ENCODE measurements around the gene ANXA2.

The ANXA2 gene

DNA sequence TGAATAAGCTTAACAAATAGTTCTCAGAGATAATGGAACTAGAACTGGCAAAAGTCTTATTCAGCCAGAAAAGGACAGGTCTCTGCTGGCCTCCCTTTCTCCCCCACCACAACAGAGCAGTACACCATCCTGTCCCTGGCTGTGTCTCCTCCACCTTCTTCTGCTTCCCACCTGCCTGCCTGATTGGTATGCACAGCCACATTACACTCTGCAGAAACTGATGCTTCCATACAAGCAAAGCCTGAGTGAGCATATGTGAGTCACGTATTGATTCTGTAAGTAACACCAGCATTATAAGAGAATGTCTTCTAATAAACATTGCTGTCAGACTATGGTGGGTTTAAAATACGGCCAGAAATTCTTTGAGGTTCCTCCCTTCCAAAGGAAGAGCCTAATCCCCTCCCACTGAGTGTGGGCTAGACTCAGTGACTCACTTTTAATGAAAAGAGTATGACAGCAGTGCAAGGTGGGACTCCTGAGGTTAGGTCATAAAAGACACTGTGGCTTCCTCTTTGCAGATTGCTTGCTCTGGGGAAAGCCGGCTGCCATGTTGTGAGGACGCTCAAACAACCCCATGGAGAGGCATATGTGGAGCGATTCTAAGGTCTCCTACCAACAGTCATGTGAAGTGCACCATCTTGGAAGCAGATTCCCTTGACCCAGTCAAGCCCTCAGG lies 44.4 kb downstream of the ANXA2 start:
- H3K27ac Mint-ChIP-seq = peak overlapping the region in 1 of 3 experiments; percentile 11
- no peaks in the 10 kb centered on the region for H3K27me3 Mint-ChIP-seq (ENCODE audit: low read depth)
- peaks cover 38% of the 10 kb centered on the region for H3K4me1 Mint-ChIP-seq
- H3K4me3 Mint-ChIP-seq = no peak overlapping the region
- no peaks in the 10 kb centered on the region for H3K9me3 Mint-ChIP-seq
- peaks cover 86% of the 10 kb centered on the region for H3K36me3 Mint-ChIP-seq (ENCODE audit: low read depth)
- TF ChIP-seq, protein P1, sequence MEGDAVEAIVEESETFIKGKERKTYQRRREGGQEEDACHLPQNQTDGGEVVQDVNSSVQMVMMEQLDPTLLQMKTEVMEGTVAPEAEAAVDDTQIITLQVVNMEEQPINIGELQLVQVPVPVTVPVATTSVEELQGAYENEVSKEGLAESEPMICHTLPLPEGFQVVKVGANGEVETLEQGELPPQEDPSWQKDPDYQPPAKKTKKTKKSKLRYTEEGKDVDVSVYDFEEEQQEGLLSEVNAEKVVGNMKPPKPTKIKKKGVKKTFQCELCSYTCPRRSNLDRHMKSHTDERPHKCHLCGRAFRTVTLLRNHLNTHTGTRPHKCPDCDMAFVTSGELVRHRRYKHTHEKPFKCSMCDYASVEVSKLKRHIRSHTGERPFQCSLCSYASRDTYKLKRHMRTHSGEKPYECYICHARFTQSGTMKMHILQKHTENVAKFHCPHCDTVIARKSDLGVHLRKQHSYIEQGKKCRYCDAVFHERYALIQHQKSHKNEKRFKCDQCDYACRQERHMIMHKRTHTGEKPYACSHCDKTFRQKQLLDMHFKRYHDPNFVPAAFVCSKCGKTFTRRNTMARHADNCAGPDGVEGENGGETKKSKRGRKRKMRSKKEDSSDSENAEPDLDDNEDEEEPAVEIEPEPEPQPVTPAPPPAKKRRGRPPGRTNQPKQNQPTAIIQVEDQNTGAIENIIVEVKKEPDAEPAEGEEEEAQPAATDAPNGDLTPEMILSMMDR (IDR thresholded peaks at IDR 0.05; ENCODE audit: unreplicated experiment in 3 of 3) = no peak

DNA sequence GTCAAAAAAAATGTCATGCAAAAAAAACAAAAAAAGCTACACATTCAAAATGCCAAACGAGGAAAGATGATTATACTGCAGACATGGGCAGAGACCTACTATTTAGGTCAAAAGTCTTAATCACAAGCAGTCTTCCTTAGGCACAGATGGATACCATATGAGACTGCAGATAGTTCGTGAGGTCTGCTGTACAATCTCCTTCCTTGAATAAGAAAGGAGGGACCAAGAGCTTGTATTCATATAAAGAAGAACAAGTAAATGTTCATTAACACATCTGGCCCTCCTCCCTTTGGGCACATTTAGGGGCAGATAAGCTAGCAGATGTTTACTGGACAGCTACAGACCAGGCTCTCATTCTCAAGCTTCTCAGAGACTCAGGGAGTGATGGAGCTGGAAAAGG lies 45.3 kb downstream of the ANXA2 start:
- Mint-ChIP-seq H3K27ac (peak overlapping the region in 2 of 3 experiments; percentile 8 to 42), H3K4me1 (peaks cover 37% of the 10 kb centered on the region), H3K9me3 (no peaks in the 10 kb centered on the region), H3K4me3 (no peak overlapping the region), H3K36me3 (ENCODE audit: low read depth) (peaks cover 93% of the 10 kb centered on the region), H3K27me3 (ENCODE audit: low read depth) (no peaks in the 10 kb centered on the region)
- TF ChIP-seq, protein P1 (IDR thresholded peaks at IDR 0.05; ENCODE audit: unreplicated experiment in 3 of 3) = no peak

DNA sequence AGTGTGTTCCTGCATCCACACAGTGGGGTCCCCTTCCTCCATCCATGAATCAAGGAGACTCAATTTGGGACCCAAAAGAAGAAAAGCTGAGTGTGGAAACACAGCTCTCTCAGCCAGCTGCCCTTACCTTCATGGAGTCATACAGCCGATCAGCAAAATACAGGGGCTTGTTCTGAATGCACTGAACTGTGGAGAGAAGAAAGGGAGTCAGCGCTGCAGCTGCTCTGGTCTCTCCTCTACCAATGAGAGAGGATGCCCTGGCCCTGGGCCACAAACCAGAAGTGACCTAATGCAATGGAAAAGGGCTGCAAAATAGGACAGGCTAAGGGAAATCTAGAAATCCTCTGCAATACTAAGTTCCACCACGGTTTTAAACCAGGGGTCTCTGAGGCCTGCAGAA lies 46.7 kb downstream of the ANXA2 start:
- Mint-ChIP-seq H3K4me3 (no peak overlapping the region), H3K27ac (peak overlapping the region; percentile 38 to 96 (median 89)), H3K27me3 (ENCODE audit: low read depth) (no peaks in the 10 kb centered on the region), H3K36me3 (ENCODE audit: low read depth) (peaks cover 95% of the 10 kb centered on the region), H3K9me3 (no peaks in the 10 kb centered on the region), H3K4me1 (peaks cover 37% of the 10 kb centered on the region)
- TF ChIP-seq, protein P1 (IDR thresholded peaks at IDR 0.05; ENCODE audit: unreplicated experiment in 3 of 3) = no peak

DNA sequence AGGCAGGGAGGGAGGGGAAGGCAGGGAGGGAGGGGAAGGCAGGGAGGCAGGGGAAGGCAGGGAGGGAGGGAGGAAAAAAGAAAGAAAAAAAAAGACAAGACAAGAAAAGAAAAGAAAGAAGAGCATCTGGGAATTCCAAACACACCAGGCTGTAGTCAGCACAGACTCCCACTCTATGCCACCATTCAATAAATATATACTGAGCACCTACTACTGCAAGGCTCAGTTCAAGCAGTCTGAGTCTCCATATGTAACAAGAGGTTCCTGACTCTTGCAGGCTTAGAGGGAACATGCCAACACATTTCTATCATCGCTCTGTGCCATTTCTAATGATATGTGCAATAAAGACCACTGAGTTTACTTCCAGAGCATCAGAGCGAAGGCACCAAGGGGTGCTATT lies 47.7 kb downstream of the ANXA2 start:
- H3K9me3 Mint-ChIP-seq = no peaks in the 10 kb centered on the region
- H3K4me3 Mint-ChIP-seq = no peak overlapping the region

DNA sequence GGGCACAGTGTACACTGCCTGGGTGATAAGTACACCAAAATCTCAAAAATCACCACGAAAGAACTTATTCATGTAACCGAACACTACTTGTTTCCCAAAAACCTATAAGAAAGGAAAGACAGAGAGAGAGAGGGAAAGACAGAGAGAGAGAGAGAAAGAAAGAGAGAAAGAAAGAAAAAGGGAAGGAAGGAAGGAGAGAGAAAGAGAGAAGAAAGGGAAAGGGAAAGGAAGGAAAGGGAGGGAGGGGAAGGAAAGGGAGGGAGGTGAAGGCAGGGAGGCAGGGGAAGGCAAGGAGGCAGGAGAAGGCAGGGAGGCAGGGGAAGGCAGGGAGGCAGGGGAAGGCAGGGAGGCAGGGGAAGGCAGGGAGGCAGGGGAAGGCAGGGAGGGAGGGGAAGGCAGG lies 48.2 kb downstream of the ANXA2 start:
- TF ChIP-seq, protein P1 (IDR thresholded peaks at IDR 0.05; ENCODE audit: unreplicated experiment in 3 of 3) = no peak
- no peak overlapping the region for H3K4me3 Mint-ChIP-seq
- H3K9me3 Mint-ChIP-seq = no peaks in the 10 kb centered on the region
- peak overlapping the region; percentile 31 to 67 (median 59) for H3K27ac Mint-ChIP-seq
- H3K4me1 Mint-ChIP-seq = peaks cover 39% of the 10 kb centered on the region
- H3K36me3 Mint-ChIP-seq (ENCODE audit: low read depth) = peaks cover 92% of the 10 kb centered on the region
- no peaks in the 10 kb centered on the region for H3K27me3 Mint-ChIP-seq (ENCODE audit: low read depth)

More for the DNA sequence above, 47.7 kb downstream of the ANXA2 start:
- Mint-ChIP-seq H3K27ac (peak overlapping the region; percentile 38 to 96 (median 89)), H3K27me3 (ENCODE audit: low read depth) (no peaks in the 10 kb centered on the region), H3K36me3 (ENCODE audit: low read depth) (peaks cover 92% of the 10 kb centered on the region), H3K4me1 (peaks cover 37% of the 10 kb centered on the region)
- TF ChIP-seq, protein P1 (IDR thresholded peaks at IDR 0.05; ENCODE audit: unreplicated experiment in 3 of 3) = no peak

DNA sequence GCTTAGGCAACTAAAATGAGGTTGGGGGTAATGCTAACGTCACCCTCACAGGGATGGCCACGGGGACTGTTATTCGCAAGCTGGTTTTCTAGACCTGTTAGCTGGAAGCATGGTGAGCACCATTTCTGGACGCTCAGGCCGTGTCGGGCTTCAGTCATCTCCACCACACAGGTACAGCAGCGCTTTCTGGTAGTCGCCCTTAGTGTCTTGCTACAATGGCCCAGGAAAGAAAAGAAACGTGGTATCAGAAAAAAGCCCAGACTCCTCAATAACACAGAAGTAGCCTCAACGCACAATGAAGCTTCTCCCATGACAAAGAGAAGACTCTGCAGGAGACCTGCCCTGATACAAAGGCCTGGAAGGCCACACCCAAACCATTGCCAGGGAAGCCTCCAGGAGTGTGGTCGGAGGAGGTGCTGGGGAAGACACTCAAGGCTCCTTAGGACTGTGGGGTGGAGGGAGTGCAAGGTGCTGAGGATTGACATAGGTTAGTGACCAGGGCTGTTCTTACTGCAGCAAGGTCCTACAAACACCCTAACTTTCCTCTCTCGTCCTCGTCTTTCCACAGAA lies 50.2 kb downstream of the ANXA2 start:
- Mint-ChIP-seq H3K27me3 (ENCODE audit: low read depth) (no peaks in the 10 kb centered on the region), H3K4me1 (peaks cover 45% of the 10 kb centered on the region), H3K36me3 (ENCODE audit: low read depth) (peaks cover 75% of the 10 kb centered on the region), H3K27ac (no peak overlapping the region), H3K4me3 (no peak overlapping the region), H3K9me3 (no peaks in the 10 kb centered on the region)
- TF ChIP-seq, protein P1 (IDR thresholded peaks at IDR 0.05; ENCODE audit: unreplicated experiment in 3 of 3) = no peak
